ENCODE results near the gene TANGO6.
"Not testable (repeated sequence)": the region's sequence is repeated elsewhere in the genome, so short reads cannot be mapped to it uniquely, and the experiment has no call there.

The TANGO6 gene

DNA sequence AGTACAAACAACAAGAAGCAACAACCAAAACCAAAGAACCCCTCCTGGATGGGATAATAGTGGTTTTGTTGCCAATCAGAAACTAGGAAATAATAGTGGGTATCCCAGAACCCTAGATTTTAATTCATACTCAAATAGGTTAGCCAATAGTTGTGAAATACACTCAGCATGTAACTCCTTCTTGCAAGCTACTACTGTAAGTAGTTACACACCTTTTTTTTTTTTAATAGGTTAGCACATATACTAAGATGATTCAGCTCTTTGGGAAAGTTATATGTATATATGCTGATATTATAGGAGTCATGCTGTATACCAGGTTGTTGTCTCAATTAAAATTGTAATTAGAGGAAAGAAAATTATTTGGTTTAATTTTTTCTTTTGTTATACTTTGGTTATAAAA, 169.6 kb downstream of the TANGO6 start:
- DNase-seq (ENCODE audit: low read depth) = no peak

DNA sequence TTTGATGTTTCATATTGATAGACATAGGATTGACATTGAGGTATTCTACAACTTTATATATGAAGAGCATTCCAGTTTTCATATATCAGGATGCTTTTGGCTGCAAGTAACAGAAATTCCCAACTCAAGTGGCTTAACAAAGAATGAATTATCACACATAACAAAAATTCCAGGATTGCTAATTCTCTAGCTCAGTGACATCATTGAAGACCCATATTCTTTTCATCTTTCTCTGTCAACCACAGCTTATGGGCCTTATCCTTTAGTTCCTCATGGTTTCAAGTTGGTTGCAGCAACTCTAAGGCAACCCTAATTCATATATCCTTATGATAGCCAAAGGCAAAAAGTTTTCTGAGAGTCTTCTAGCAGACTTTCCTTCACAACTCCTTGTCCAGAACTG, 170.7 kb downstream of the TANGO6 start:
- no peak for DNase-seq (ENCODE audit: low read depth)

DNA sequence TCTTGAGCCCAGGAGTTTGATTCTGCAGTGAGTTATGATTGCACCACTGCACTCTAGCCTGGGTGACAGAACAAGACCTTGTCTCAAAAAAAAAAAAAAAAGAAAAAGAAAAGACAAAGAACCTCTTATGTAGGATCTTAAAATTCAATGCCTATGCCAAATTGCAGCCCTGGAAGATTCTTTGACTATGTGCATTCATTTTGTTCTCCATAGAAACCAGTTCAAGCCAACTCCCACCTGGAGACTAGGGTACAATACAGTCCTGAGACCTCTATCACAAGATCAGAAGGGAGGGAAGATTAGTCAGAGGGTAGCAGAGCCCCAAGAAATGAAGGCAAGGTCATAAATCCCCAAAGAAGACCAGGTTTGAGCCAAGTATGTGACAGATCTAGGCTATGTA, 171.5 kb downstream of the TANGO6 start:
- no peak for DNase-seq (ENCODE audit: low read depth)

DNA sequence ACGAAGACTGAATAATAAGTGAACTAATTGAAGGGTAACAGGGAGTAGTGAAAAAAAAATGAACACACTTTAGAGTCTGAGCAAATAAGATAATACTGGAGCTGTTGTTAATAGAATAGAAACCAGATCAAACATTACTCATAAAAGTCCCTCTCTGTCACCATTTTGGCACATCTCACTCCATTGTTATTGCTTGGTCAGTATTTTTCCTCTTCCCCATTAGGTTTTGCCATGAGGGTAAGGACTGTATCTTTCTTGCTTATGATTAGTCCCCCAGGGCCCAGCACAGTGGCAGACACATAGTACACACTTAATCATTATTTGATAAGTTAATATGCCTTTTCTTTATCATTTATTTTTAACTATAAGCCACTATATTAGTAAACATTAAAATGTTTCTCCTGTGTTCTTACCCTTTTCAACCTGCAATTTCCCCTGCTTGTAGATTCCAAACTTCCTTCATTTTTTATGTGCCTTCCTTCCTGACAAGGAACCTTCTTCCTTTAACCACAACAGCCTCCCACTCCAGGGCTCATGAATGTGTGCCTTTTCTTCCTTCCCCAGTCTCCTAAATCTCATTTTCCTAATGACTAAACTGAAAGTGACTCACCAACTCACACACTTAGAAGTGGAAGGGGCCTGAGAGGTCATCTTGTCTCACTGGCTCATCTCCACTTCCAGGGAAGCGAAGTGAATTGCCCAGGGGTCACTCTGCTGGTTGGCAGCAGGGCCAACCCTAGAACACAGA, 173.9 kb downstream of the TANGO6 start:
- DNase-seq (ENCODE audit: low read depth) = no peak

DNA sequence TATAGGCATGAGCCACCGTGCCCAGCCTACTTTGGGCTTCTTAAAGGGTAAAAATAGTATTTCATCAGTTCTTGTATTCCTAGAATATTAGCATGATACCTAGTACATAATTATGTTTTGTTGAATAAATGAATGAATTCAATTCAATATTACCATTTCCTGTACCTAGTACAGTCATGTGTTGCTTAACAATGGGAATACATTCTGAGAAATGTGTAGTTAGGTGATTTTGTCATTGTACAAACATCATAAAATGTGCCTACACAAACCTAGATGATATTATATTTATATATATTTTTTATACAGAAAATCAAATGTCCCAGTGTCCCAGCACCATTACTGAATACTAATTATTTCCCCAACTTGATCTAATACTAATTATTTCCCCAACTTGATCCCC, 176.5 kb downstream of the TANGO6 start:
- DNase-seq (ENCODE audit: low read depth) = no peak

DNA sequence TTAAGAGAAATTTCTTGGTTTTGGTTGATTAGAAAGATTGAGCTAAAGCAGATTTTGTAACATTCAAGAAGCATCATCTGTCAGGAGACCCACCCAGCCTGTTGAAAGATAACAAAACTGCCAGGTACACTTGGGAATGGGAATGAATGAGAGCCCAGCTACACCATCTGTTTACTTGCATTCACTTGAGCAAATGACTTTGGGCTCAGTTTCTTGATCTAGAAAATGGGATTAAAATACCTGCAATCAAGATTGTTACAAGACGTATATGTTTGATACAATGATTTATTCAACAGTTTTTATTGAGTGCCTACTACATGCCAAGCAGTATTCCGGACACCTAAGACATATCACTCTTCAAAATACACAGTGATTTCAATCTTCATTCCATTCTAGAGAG, 185.8 kb downstream of the TANGO6 start:
- DNase-seq (ENCODE audit: low read depth) = no peak

DNA sequence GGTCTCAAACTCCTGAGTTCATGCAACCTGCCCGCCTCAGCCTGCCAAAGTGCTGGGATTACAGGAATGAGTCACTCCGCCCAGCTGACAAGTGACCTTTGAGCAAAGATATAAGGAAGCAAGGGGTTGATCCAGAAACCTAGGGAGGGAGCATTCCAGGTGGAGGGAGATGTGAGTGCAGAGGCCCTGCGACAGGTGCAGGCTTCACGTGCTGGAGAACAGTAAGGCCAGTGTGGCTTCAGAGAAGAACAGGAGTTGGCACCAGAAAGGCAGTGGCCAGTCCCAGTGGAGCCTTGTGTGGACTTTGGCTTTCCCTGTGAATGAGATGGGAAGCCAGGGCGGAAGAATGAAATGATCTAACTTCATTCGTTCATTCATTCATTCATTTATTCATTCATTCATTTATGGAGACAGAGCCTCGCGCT, 188.6 kb downstream of the TANGO6 start:
- no peak for DNase-seq (ENCODE audit: low read depth)

DNA sequence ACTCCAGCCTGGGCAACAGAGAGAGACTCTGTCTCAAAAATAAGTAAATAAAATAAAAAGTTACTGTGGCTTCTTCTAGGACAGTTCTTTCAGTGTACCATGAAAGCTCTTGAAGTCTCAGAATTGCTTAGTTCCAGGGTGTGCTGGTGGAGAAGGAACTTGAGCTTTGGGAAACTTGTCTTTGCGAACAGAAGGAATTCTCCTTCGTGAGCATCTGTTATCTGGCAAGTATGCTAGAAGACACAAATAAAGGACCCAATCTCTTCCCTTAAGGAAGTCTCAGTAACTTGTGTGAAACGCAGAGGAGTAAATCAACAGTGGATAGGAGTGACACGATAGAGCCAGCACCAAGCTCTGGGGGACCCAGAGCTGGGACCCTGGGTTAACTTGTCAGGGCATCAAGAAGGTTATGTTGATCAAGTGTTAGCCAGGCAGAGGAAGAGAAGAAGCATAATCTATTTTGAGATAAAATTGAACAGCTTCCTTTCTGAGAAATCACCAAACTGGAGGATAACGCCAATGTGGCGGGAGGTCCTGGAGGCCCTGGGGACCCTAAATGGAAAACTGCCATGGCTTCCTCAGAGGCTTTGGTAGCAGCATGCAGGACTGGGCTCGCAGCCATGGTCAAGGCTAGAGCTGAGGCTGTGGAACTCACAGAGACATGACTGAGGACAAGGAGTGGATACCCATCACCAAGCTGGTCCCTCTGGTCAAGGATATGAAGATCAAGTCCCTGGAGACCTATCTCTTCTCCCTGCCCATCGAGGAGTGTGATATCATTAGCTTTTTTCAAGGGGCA, 190.0 kb downstream of the TANGO6 start:
- no peak for DNase-seq (ENCODE audit: low read depth)

DNA sequence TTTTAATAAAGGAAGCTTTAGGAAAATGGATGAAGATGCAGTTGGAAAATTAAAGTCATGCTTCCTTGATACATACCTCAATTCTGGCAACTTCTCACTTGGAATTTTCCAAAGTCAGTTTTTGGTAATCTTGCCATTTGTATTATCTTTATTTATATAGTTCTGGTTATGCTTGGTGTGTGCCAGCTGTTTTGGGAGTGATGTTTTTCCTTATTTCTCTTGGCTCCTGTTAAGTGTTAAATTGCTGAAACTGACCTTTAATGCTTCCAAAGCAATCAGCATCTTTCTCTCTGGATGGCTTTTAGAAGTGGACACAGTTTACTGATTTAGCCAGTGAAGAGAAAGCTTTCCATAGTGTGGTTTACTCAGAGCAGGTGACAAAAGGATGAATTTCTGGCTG, 192.0 kb downstream of the TANGO6 start:
- DNase-seq (ENCODE audit: low read depth) = peak; percentile 22

DNA sequence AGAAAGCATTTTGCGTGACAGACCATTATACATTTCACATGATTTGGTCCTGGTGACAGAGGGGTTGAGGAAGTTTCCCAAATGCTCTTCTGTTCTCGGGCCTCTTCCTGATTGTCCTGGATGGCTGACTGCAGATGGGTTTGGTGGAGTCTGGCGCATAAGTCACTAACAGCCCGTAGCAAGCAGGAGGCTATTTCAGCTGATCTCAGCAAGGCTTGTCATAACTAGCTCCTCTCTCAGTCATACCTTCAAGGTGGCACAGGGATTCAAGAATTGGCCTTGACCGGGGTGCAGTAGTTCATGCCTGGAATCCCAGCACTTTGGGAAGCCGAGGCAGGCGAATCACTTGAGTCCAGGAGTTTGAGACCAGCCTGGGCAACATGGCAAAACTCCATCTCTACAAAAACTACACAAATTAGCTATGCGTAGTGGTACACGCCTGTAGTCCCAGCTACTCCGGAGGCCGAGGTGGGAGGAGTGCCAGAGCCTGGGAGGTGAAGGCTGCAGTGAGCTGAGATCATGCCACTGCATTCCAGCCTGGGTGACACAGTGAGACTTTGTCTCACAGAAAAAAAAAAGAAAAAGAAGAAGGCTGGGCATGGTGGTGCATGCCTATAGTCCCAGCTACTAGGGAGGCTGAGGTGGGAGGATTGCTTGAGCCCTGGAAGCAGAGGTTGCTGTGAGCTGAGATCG, 193.2 kb downstream of the TANGO6 start:
- no peak for DNase-seq (ENCODE audit: low read depth)

DNA sequence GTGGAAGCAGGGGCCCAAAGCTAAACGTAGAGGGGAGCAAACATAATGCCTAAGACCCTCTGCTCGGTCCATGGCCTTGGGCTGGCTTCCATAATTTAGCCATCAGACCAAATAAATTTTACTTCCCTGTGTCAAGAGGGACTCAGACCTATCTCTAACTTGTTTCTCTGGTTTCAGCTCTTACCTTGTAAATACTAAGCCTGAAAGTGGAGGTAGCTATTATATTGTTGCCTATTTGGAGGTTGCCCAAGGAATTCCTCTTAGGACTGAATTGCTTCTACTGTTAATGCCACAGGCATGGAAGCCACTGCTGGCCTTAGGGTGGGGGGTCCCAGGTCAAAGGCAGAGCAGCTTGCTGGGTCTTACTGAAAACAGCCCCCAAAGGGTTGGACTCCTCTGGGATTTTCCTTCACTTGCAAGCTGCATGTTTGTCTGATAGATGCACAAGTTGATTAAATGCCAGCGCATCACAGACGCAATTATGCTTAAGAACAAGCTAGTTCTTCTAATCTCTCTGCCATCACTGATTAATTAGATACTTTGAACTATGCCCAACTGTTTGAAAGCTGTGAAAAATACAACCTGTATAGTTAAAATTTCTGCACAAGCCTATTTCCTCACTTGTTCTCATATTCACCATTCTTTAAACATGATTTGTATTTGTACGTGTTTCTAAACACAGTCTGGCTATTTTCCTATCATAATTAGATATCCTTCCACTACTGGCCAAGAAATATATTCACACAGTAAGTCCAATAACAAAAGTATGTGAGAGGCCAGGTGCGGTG, 194.2 kb downstream of the TANGO6 start:
- DNase-seq (ENCODE audit: low read depth) = no peak

DNA sequence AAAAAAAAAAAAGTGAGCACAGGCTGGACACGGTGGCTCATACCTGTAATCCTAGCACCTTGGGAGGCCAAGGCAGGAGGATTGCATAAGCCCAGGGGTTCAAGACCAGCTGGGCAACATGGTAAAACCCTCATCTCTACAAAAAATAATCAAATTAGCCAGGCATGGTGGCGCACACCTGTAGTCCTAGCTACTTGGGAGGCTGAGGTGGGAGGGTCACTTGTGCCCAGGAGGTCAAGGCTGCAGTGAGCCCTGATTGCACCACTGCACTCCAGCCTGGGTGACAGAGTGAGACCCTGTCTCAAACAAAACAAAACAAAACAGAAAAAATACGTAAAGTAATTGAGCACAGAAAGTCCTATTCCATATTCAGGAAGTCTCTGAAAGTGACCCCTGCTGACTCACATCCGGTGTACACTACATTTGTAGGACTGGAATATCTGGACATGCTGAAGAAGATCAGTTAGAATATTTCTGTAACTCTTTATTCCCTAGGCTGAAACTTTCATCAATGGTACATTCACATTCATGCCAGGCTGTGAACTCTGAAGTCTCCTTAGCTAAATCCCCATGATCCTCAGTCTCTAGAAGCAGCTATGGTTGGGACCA, 196.1 kb downstream of the TANGO6 start:
- DNase-seq (ENCODE audit: low read depth) = no peak

DNA sequence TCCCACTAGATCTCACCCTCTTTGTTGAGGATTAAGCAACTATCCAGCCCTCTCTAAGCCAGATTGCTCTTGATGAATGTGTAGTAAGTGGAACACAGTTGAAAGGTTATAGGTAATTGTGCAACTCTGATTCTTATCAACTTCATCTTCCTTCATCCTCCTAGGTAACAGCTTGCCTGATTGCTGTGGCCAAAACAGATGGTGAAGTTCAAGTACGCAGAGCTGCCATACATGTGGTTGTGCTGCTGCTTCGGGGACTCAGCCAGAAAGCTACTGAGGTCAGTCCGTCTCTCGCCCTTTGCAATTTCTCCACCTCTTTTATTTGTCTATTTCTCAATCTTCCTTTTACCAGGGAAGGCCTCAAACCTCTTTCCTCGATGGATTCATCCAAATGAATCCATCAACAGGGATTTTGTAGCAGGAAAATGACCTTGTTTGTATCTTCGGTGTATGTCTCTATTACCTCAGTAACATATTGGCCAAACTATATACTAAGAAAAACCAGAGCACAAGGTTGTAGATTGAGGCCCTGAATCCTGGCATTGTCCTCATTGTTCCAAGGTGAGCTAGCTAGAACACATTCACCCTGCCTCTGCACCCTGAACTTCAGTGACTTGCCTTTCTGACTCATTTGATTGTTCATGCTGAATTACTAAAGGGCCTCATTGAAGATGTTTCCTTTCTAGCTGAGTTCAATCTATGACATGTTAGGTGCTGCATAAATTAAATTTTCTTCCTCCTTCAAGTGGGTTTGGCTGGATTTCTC, 197.0 kb downstream of the TANGO6 start:
- no peak for DNase-seq (ENCODE audit: low read depth)

DNA sequence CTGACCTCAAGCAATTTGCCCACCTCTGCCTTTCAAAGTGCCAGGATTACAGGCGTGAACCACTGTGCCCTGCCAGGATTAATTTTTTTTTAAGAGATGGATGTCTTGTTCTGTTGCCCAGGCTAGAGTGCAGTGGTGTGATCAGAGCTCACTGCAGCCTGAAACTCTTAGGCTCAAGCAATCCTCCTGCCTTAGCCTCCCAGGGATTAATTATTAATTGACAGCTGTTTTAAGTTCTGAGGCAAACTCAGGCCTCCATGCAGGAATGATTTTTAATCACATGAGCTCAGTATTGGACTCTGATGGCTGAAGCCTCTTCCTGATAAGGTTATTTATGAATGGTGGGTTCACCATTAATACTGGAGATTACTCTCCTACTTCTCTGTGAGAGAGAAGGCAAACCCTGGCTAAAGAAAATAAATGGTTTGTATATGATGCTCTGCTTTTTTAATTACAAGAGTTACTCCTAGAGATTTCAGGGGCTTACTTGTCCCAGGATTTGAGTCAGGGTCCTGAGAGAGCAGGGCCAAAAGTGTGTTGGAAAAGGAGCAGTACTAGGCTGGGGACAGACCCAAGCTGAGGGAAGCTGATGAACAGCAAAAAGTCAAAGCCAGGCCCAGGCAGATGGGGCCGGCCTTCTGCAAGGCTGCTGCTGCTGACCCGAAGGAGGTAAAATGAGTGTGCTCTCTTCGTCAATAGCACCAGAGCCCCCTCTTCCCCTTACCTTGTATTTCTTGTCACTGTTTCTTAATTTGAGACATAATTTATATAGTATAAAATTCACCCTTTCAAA, 205.2 kb downstream of the TANGO6 start:
- no peak for DNase-seq (ENCODE audit: low read depth)

DNA sequence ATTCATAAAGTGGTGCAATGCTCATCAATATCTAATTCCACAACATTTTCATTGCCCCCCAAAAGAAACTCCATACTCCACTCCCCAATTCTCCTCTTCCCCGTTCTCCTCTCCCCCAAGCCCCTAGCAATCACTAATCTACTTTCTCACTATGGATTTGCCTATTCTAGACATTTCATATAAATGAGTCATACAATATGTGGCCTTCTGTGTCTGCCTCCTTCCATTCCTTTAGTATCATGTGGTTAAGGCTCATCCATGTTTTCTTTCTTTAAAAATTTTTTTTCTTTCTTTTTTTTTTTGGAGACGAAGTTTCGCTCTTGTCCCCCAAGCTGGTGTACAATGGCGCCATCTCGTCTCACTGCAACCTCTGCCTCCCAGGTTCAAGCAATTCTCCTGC, 205.8 kb downstream of the TANGO6 start:
- no peak for DNase-seq (ENCODE audit: low read depth)

DNA sequence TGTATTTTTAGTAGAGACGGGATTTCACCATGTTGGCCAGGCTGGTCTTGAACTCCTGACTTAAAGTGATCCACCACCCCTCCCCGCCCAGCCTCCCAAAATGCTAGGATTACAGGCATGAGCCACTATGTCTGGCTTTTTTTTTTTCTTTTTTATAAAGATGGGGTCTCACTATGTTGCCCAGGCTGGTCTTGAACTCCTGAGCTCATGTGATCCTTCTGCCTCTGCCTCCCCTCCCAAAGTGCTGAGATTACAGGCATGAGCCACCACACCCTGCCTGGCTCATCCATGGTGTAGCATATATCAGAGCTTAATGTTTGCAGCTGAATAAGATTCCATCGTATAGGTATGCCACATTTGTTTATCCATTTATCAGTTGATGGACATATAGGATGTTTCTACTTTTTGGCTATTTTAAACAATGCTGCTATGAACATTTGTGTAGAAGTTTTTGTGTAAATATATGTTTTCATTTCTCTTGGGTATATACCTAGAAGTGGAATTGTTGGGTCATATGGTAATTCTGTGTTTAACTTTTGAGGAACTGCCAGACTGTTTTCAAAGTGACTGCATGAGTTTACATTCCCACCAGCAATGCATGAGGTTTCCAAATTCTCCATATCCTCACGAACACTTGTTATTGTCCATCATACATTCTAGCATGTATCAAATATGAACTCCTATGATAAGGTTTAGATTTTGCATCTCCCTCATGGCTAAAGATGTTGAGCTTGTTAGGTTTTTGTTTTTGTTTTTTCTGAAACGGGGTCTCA, 206.5 kb downstream of the TANGO6 start:
- DNase-seq (ENCODE audit: low read depth) = no peak

DNA sequence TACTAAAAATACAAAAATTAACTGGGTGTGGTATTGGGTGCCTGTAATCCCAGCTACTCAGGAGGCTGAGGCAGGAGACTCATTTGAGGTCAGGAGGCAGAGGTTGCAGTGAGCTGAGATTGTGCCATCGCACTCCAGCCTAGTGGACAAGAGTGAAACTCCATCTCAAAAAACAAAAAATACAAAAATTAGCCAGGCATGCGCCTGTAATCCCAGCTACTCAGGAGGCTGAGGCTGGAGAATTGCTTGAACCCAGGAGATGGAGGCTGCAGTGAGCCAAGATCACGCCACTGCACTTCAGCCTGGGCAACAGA, 208.1 kb downstream of the TANGO6 start:
- not testable (repeated sequence) for DNase-seq (ENCODE audit: low read depth)

DNA sequence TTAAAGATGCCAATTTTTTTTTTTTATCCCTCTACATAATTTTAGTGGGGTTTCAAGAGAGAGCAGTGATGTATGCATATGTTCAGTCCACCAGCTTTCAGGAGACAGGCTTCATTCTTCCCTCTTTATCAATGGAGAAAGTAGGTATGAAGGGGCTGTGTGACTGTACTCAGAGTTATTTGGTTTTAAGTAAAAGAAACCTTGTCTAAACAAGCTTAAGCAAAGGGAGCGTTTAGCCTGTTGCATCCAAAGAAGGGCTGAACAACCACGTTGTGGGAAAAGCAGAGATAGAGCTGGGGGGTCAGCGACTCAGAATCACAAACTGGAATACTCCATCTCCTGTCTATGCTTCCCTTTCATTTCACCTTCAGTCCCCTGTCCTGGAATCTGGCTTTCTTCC, 211.7 kb downstream of the TANGO6 start:
- no peak for DNase-seq (ENCODE audit: low read depth)

DNA sequence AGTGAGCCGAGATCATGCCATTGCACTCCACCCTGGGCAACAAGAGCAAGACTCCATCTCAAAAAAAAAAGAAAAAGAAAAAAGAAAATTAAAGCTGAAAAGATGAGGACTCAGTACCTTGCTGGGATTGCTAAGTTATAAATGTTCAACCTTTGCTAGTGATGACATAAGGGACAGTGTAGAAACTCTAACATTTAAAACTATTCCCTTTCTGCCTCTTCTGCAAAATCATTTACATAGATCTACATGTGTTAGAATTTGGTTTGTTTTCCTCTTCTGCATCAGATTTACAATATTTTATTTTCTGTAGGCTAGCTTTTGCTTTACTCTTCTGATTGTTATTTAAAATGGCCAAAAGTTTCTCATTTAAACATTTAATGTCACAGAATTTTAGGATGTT, 212.6 kb downstream of the TANGO6 start:
- no peak for DNase-seq (ENCODE audit: low read depth)

DNA sequence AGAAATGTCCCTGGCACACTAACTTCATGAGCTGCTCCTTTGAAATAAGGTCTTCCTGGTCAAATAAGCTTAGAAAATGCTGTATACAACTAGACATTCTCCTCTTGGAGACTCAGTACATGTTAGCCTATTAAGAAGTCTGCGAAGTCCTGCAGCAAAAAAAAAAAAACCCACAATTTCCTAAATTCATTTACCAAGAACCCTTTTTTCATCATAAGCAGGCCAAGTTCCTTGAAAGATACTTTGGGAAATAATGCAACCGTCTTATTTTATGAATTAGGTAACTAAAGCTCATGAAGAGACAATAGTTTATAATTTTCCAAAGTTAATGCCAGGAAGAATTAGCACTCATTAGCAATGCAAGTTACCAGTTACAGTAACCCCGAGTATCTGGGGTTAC, 213.1 kb downstream of the TANGO6 start:
- no peak for DNase-seq (ENCODE audit: low read depth)

Data from fibroblast of gingiva (primary cell).